Measurements from ENCODE around the gene COL11A2.

- TF ChIP-seq, protein P1, sequence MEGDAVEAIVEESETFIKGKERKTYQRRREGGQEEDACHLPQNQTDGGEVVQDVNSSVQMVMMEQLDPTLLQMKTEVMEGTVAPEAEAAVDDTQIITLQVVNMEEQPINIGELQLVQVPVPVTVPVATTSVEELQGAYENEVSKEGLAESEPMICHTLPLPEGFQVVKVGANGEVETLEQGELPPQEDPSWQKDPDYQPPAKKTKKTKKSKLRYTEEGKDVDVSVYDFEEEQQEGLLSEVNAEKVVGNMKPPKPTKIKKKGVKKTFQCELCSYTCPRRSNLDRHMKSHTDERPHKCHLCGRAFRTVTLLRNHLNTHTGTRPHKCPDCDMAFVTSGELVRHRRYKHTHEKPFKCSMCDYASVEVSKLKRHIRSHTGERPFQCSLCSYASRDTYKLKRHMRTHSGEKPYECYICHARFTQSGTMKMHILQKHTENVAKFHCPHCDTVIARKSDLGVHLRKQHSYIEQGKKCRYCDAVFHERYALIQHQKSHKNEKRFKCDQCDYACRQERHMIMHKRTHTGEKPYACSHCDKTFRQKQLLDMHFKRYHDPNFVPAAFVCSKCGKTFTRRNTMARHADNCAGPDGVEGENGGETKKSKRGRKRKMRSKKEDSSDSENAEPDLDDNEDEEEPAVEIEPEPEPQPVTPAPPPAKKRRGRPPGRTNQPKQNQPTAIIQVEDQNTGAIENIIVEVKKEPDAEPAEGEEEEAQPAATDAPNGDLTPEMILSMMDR (IDR thresholded peaks at IDR 0.05) = no peak
- TF ChIP-seq POLR2A (IDR thresholded peaks at IDR 0.05) = no peak
Measured at GRCh38 chr6:33177552-33178446, 14.5 kb downstream of the COL11A2 start.
